Neural crest cell (in vitro differentiated cells): ENCODE measurements around the gene FASLG. TPM values are rescaled to one million over a fixed set of nuclear protein-coding genes. Genes with fewer than 3 reads are reported as not detected.
"Not testable (repeated sequence)": the region's sequence is repeated elsewhere in the genome, so short reads cannot be mapped to it uniquely, and the experiment has no call there.

Experiments
- DNase-seq: peaks from one replicate; pipeline ENCODE4 v3.0.0; 2021; ENCODE audit warnings: low read depth, mixed read lengths, low spot score
- H3K27ac Mint-ChIP-seq: one replicate; pipeline ENCODE4 v1.8.0; 2021; ENCODE audit warnings: mild to moderate bottlenecking, mixed read lengths; ENCODE audit not compliant: unreplicated experiment
- H3K27me3 Mint-ChIP-seq: 2 replicates; pipeline ENCODE4 v1.8.0; 2021; ENCODE audit warnings: low read depth, mild to moderate bottlenecking, mixed read lengths
- H3K36me3 Mint-ChIP-seq: 2 replicates; pipeline ENCODE4 v1.8.0; 2021; ENCODE audit warnings: low read depth, mild to moderate bottlenecking, mixed read lengths
- H3K4me1 Mint-ChIP-seq: 2 replicates; pipeline ENCODE4 v1.8.0; 2021; ENCODE audit warnings: mixed read lengths
- H3K4me3 Mint-ChIP-seq: one replicate; pipeline ENCODE4 v1.8.0; 2021; ENCODE audit warnings: mild to moderate bottlenecking, mixed read lengths
- H3K9me3 Mint-ChIP-seq: 2 replicates; pipeline ENCODE4 v1.8.0; 2021; ENCODE audit warnings: mixed read lengths
- total RNA-seq: library from RNA; stranded (reverse); gene quantifications from 2 replicates; pipeline ENCODE4 v1.2.1, GENCODE V29; 2021
- TF ChIP-seq, protein P1 (sequence below): fragments of 200-600 bp; sonication (generic); conservative IDR thresholded peaks from 2 replicates; pipeline ENCODE4 v1.5.0; 2021; ENCODE audit warnings: antibody characterized with exemption, mild to moderate bottlenecking

Gene FASLG
- total RNA-seq, 1 donor from 2014 or later, result not detected

DNA sequence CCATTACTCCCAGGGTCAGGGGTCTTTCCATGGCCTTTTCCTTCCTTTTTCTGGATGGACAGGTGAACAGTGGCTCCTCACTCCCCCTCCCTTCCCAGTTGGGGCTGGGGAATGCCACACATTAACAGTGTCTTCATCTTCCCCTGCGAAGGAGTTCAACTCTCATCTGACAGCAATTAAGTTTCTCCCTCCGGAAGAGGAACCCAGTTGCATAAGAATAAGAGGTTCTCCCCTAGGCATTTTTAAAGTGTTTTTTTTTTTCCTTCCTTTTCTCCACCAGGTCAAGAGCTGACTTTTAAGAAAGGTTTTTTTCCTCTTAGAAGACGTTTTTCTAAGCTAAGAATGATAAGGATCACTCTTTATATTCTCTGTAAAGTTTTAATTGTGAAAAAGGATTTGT lies 42.3 kb upstream of the FASLG start:
- TF ChIP-seq, protein P1, sequence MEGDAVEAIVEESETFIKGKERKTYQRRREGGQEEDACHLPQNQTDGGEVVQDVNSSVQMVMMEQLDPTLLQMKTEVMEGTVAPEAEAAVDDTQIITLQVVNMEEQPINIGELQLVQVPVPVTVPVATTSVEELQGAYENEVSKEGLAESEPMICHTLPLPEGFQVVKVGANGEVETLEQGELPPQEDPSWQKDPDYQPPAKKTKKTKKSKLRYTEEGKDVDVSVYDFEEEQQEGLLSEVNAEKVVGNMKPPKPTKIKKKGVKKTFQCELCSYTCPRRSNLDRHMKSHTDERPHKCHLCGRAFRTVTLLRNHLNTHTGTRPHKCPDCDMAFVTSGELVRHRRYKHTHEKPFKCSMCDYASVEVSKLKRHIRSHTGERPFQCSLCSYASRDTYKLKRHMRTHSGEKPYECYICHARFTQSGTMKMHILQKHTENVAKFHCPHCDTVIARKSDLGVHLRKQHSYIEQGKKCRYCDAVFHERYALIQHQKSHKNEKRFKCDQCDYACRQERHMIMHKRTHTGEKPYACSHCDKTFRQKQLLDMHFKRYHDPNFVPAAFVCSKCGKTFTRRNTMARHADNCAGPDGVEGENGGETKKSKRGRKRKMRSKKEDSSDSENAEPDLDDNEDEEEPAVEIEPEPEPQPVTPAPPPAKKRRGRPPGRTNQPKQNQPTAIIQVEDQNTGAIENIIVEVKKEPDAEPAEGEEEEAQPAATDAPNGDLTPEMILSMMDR, result no peak
- Mint-ChIP-seq H3K9me3 (peaks cover 15% of the 10 kb centered on the region), H3K27me3 (no peaks in the 10 kb centered on the region), H3K4me1 (no peaks in the 10 kb centered on the region), H3K4me3 (no peak overlapping the region), H3K36me3 (peaks cover 9% of the 10 kb centered on the region), H3K27ac (no peak overlapping the region)
- DNase-seq, result no peak

DNA sequence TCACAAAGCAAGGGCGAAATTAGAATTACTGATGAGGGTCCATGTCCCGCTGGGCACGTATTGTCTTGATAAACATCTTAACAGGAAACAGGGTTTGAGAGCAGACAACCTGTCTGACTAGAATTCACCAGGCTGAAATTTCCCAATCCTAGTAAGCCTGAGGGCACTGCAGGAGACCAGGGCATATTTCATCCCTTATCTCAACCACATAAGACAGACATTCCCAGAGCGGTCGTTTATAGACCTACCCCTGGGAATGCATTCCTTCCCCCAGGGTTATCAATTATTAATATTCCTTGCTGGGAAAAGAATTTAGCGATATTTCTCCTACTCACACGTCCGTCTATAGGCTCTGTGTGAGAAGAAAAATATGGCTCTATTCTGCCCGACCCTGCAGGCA lies 38.3 kb upstream of the FASLG start:
- not testable (repeated sequence) for H3K4me3 Mint-ChIP-seq, DNase-seq, H3K27ac Mint-ChIP-seq, H3K4me1 Mint-ChIP-seq, H3K36me3 Mint-ChIP-seq, H3K27me3 Mint-ChIP-seq
- H3K9me3 Mint-ChIP-seq, result peaks cover 19% of the 10 kb centered on the region

DNA sequence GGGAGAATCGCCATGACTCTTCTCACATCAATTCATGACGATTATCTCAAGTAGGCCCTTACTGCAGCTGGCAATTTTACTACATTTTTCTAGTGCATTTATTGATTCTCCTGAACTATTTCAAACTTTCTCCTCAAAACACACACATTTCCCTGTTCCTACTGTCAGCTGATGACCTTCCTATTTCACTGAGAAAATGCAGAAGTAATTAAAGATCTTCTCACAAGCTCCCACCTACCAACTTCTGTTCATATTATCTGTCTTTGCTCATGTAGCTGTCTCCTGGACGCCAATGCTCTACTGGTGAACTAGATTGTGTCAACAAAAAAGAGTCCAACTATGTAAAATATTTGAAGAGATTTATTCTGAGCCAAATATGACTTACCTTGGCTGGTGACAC lies 36.4 kb upstream of the FASLG start:
- H3K36me3 Mint-ChIP-seq, result peaks cover 8% of the 10 kb centered on the region

DNA sequence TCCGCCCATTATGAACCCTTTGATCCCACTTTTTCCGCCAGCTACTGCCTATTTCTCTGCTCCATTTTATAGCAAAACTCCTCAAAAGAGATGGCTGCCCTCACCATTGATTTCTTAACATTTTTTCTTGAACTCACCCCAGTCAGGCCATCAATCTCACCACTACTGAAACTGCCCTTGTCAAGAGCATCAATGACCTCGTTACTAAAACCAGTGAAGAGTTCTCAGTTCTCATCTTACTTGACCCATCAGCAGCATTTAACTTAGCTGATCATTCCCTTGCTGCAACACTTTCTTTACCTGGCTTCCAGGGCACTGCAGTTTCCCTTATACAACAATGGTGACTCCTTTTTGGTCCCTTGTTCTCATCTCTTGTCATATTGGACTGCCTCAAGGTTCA lies 35.2 kb upstream of the FASLG start:
- TF ChIP-seq, protein P1, result no peak
- Mint-ChIP-seq H3K36me3 (peaks cover 8% of the 10 kb centered on the region), H3K27me3 (no peaks in the 10 kb centered on the region), H3K9me3 (peaks cover 16% of the 10 kb centered on the region), H3K4me1 (no peaks in the 10 kb centered on the region), H3K27ac (no peak overlapping the region), H3K4me3 (no peak overlapping the region)
- no peak for DNase-seq

More for the DNA sequence above, 36.4 kb upstream of the FASLG start:
- peaks cover 16% of the 10 kb centered on the region for H3K9me3 Mint-ChIP-seq
- H3K27ac Mint-ChIP-seq, result no peak overlapping the region
- no peaks in the 10 kb centered on the region for H3K27me3 Mint-ChIP-seq
- no peak overlapping the region for H3K4me3 Mint-ChIP-seq
- DNase-seq, result no peak
- TF ChIP-seq, protein P1, result no peak
- no peaks in the 10 kb centered on the region for H3K4me1 Mint-ChIP-seq

DNA sequence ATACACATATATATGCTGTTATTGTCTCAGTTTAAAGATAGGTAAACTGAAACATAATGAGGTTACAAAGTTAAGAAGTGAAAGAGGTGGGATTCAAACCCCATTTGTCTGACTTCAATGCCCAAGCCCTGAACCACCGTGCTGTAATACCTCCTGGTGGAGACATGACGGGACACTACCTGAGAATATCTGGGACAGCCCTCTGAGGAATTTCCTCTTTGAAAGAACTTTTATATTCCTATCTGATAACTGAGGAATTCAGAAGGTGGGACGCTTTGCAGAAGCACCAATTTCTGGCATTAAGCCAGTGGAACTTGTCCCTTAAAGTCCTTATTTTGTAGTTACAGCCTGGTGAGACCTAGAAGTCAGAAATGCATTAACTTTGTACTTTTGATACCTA lies 32.1 kb upstream of the FASLG start:
- no peaks in the 10 kb centered on the region for H3K4me1 Mint-ChIP-seq
- H3K36me3 Mint-ChIP-seq, result no peaks in the 10 kb centered on the region
- TF ChIP-seq, protein P1, result no peak
- H3K9me3 Mint-ChIP-seq, result peaks cover 8% of the 10 kb centered on the region
- no peak overlapping the region for H3K4me3 Mint-ChIP-seq
- H3K27ac Mint-ChIP-seq, result no peak overlapping the region
- DNase-seq, result no peak
- H3K27me3 Mint-ChIP-seq, result no peaks in the 10 kb centered on the region

DNA sequence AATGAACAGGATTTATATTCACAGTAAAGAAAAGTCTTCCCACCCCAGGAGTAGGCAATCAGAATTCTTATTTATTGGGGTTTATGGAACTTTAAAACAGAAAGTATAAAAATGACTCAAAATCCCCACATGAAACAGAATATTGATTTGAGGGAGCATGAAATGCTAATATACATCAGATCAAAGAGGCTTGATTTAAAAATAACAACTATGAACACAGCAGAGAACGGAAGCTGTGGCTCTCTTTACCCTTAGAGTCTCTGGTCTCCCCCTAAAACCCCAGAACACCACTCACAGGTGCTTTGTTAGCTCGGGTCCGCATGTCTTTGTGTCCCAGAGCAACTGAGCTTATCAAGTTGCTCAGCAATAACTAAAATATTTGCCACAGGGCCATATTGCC lies 31.2 kb upstream of the FASLG start:
- TF ChIP-seq, protein P1, result no peak
- H3K27me3 Mint-ChIP-seq, result no peaks in the 10 kb centered on the region
- H3K9me3 Mint-ChIP-seq, result peaks cover 9% of the 10 kb centered on the region
- no peak overlapping the region for H3K4me3 Mint-ChIP-seq
- no peak for DNase-seq
- H3K27ac Mint-ChIP-seq, result no peak overlapping the region
- H3K4me1 Mint-ChIP-seq, result no peaks in the 10 kb centered on the region
- peaks cover 6% of the 10 kb centered on the region for H3K36me3 Mint-ChIP-seq
